Choroid plexus epithelial cell (primary cell): ENCODE measurements around the gene NPFFR1.
A peak's percentile ranks its signal among the peaks of the same experiment; 100 is the strongest.
"Not testable (repeated sequence)": the region's sequence is repeated elsewhere in the genome, so short reads cannot be mapped to it uniquely, and the experiment has no call there.

ENCODE experiments used
- DNase-seq: peaks from one replicate; pipeline ENCODE4 v3.0.0-alpha.2; 2010; ENCODE audit warnings: low read depth
- H3K4me3 ChIP-seq: 2 replicates; pipeline ENCODE4 v1.5.1; 2011; ENCODE audit warnings: low read depth, mild to moderate bottlenecking, control low read depth, low read length, moderate library complexity
- TF ChIP-seq, protein P1 (sequence below): conservative IDR thresholded peaks from 2 replicates; pipeline ENCODE4 v1.5.1; 2011; ENCODE audit warnings: low read depth, mild to moderate bottlenecking, control low read depth, inconsistent platforms, low read length, moderate library complexity

The NPFFR1 gene

DNA sequence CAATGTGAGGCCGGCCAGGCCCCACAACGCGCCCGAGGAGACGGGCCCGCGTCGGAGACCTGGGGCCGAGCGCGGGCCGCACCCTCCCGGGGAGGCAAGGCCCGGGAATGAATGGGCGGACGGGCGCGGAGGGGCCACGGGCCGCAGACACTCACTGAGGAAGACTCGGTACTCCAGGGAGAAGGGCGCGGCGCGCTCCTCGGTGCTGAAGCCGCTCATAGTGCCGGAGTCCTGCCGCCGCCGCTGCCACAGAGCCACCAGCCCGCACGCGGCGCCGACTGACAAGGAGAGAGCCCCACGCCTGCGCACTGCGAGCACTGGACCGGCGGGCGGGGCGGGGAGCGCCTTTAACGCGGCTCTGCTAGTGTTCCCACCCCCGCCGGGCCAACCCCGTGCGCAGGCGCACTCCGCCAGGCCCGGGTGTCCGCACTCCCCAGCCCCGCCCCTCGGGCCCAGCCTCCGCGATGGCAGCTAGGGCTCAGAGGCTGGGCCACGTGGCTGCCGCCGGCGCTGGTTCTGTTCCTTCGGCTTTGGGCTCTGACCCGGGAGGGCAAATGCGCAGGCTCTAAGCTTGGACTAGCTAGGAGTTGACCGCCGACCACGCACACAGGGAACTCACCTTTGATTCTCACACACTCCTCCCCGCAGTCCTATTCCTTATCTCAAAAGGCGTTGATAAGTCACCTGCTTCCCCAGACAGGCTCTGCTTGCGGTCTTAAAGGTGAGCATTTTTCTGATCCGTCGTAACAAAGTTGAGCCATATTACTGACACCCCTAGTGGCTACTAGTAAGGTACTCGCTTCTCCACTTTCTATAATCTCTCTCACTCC is 50.5 kb downstream of the NPFFR1 start, which contains the start of gene PPA1:
Gene PPA1 (minus strand): TSS at position 321 of the 830 bp plus-strand sequence. CDS start 102 bp downstream, at position 219.
- TF ChIP-seq, protein P1, sequence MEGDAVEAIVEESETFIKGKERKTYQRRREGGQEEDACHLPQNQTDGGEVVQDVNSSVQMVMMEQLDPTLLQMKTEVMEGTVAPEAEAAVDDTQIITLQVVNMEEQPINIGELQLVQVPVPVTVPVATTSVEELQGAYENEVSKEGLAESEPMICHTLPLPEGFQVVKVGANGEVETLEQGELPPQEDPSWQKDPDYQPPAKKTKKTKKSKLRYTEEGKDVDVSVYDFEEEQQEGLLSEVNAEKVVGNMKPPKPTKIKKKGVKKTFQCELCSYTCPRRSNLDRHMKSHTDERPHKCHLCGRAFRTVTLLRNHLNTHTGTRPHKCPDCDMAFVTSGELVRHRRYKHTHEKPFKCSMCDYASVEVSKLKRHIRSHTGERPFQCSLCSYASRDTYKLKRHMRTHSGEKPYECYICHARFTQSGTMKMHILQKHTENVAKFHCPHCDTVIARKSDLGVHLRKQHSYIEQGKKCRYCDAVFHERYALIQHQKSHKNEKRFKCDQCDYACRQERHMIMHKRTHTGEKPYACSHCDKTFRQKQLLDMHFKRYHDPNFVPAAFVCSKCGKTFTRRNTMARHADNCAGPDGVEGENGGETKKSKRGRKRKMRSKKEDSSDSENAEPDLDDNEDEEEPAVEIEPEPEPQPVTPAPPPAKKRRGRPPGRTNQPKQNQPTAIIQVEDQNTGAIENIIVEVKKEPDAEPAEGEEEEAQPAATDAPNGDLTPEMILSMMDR = peak; percentile 37
- DNase-seq = peak; percentile 96
- peak within 1 kb of the TSS; percentile 89 for H3K4me3 ChIP-seq

DNA sequence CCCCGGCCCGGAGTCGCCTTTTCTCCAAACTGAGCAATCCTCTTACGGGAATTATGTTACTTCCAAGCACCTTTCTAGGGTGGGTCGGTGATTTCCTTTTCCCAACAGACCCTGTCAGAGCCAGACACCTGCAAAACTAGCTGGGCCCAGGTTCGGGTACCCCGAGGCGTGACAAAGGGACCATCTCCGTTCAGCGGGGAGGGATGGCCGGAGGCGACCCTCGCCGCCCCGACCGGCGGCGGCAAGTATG is 51.0 kb downstream of the NPFFR1 start:
- no peak for DNase-seq
- TF ChIP-seq, protein P1 = no peak

DNA sequence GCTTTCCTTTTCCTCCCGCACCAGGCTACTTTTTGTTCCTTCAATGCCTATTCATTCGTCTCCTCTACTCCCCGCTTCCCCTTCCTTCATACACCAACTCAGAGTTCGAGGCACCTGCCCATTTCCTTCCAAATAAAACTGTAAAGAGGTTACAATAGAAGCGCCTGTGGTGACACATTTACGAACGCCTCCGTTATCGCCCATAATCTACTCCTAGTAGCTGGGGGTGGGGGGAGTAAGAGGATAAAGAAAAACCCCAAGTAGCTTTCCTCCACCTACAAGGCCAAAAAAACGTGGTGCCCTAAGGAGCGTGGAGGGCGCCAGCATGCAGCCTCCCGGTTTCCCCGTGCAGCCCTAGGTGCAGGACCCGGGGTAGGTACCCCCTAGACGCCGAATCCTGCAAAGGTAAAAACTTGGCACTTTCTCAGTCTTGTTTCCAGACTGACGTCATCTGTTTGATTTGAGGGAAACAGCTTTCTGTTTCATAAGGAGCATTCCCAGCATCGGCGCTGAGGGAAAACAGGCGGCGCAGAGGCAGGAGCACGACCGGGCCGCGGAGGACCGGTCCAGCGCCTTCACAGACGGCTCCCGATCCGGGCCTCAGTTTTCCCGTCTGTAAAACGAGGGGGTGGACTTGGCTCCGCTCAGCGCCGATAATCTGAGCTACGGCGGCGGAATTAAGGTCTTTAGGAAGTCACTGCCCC is 51.5 kb downstream of the NPFFR1 start:
- peak; percentile 57 for DNase-seq
- H3K4me3 ChIP-seq = peak overlapping the region; percentile 89
- TF ChIP-seq, protein P1 = no peak

More for the DNA sequence above, 51.0 kb downstream of the NPFFR1 start:
- H3K4me3 ChIP-seq = peak overlapping the region; percentile 89

DNA sequence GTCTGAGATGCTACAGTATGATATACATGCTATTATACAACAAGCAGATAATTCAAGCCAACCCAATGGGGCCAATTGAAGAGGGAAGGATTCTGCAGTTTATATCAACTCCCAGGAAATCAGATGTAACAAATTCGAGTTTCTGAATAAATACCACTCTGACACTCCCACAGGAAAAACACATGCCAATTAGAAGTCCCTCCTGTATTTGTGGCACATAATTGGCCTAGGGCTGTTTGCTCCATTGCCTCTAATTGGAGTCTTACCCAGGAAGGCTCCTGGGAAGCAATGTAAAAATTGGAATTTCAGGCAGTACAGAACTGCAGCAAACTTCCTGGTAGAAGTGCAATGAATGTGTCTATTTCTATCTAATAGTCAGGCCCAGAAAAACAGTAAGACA is 55.3 kb downstream of the NPFFR1 start:
- no peak for DNase-seq
- TF ChIP-seq, protein P1 = no peak

DNA sequence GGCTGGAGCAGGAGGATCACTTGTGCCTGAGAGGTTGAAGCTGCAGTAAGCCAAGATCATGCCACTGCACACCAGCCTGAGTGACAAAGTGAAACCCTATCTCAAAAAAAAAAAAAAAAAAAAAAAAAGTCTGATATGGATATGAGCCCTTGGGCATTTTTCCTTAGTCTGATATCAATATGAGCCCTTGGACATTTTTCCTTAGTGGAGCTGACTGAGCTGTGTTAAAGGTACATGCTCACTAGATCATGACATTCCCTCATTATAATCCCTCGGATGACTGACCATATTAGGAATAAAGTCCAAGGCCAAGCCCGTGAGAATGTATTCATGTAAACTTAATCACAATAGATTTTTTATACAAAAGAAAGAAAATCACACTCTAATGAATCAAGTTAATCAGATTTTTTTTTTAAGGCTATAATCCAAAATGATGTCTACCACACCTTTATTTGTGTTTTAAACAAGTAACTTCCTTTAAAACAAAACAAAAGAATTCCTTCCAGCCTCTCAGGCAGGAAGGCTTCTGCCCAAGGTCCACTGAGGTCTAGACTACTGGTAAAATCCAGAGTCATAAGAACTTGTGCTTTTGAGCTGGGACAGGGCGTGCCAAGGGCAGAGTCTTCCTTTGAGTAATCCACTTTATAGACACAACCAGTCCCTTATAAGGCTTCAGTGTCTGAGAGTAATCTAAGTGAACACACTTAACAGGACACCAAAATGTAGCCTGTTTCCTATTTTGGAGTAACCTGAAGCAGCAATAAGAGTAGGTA is 56.1 kb downstream of the NPFFR1 start:
- TF ChIP-seq, protein P1 = no peak
- H3K4me3 ChIP-seq = no peak overlapping the region
- no peak for DNase-seq

More for the DNA sequence above, 55.3 kb downstream of the NPFFR1 start:
- no peak overlapping the region for H3K4me3 ChIP-seq

DNA sequence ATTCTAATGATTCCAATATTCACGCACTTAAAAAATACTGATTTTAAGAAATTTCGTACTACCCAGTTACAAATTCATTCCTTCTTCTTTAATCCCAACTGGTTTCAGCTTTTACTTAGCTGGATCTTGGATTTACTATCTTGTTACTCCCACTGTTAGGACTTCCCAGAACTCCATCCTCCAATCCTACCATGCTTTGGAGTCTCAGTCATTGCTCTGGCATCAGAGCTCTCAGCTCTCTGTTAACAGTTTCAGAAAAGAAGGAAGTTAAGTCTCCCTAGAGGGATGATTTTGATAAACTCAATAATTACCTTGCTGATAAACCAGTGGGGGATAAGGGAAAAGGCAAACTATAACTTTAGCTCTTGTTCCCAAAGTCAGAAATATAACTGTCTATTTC is 60.1 kb downstream of the NPFFR1 start:
- no peak for DNase-seq
- TF ChIP-seq, protein P1 = no peak
- H3K4me3 ChIP-seq = no peak overlapping the region

DNA sequence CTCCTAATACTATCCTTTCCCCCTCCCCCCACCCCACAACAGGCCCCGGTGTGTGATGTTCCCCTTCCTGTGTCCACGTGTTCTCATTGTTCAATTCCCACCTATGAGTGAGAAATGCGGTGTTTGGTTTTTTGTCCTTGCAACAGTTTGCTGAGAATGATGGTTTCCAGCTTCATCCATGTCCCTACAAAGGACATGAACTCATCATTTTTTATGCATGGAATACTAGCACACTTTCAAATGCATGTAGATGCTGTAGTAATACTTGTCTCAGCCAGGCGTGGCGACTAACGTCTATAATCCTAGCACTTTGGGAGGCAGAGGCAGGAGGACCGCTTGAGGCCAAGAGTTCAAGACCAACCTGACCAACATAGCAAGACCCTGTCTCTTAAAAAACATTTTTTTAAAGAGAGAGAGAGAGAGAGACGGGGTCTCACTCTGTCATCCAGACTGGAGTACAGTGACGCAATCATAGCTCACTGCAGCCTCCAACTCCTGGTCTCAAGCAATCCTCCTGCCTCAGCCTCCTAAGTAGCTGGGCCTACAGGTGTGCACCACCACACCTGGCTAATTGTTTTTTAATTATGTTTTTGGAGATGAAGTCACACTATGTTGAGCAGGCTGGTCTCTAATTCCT is 60.9 kb downstream of the NPFFR1 start:
- DNase-seq, H3K4me3 ChIP-seq: not testable (repeated sequence)
